H1 (cell line): Measurements from ENCODE around the gene PCCA.

Experiments used
- CHD2 ChIP-seq: IDR thresholded peaks from 2 replicates; pipeline ENCODE4 v1.6.1; 2012; ENCODE audit warnings: low read length, improper control_type of control experiment
- EZH2 ChIP-seq: fragments of 200-600 bp; sonication (generic); IDR thresholded peaks from 2 replicates; pipeline ENCODE4 v1.7.1; 2012; ENCODE audit warnings: low read depth, mild to moderate bottlenecking, moderate library complexity, low read length, inconsistent platforms; ENCODE audit not compliant: severe bottlenecking
- TF ChIP-seq, protein P1 (sequence below), 3 experiments: IDR thresholded peaks; 1 replicate in 2 of 3; 2 replicates in 1 of 3; pipeline versions ENCODE4 v1.5.1 to v1.6.1; 2011; ENCODE audit warnings: low read length in 3 of 3, mild to moderate bottlenecking in 3 of 3, inconsistent platforms in 2 of 3, low read depth in 1 of 3, moderate library complexity in 1 of 3; ENCODE audit not compliant: insufficient read depth in 1 of 3; ENCODE audit errors: control extremely low read depth in 1 of 3

DNA sequence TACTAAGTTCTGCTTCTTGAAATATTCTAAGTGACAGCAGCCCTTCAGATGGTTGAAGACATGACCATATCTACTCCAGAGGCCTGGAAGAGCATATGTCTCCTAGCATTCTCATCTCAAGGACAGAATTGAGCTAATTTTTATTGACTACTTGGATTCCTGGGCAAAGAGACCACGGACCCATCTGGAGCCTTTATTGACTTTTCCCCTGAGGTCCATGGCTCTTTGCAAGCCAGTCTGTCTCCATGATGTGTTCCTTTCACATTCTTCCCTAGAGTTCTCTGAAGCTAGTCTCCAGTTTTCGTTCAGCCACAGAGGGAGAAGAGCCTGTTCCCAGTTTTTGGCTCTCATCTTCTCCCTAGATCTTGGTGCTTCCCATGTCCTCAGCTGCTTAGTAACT lies 202.7 kb downstream of the PCCA start:
- TF ChIP-seq CHD2 (no peak), EZH2 (no peak)
- TF ChIP-seq, protein P1, sequence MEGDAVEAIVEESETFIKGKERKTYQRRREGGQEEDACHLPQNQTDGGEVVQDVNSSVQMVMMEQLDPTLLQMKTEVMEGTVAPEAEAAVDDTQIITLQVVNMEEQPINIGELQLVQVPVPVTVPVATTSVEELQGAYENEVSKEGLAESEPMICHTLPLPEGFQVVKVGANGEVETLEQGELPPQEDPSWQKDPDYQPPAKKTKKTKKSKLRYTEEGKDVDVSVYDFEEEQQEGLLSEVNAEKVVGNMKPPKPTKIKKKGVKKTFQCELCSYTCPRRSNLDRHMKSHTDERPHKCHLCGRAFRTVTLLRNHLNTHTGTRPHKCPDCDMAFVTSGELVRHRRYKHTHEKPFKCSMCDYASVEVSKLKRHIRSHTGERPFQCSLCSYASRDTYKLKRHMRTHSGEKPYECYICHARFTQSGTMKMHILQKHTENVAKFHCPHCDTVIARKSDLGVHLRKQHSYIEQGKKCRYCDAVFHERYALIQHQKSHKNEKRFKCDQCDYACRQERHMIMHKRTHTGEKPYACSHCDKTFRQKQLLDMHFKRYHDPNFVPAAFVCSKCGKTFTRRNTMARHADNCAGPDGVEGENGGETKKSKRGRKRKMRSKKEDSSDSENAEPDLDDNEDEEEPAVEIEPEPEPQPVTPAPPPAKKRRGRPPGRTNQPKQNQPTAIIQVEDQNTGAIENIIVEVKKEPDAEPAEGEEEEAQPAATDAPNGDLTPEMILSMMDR (IDR thresholded peaks at IDR 0.05; ENCODE audit: control extremely low read depth in 1 of 3, insufficient read depth in 1 of 3, low read depth in 1 of 3, low read length in 3 of 3), result no peak
